ENCODE measurements around the gene ANKLE1.

GRCh38 chr19:17321655-17322489, 40.2 kb downstream of the ANKLE1 start:
- no peak for TF ChIP-seq ATF2 (IDR thresholded peaks at IDR 0.05; ENCODE audit: low read length)
- TF ChIP-seq EGR1 (IDR thresholded peaks at IDR 0.05; ENCODE audit: borderline replicate concordance in 1 of 2, low read depth in 2 of 2, low read length in 2 of 2), result no peak
- no peak for TF ChIP-seq CHD2 (IDR thresholded peaks at IDR 0.05; ENCODE audit: borderline replicate concordance, low read depth, low read length)
- TF ChIP-seq PRDM15 (CRISPR knock-in tag; IDR thresholded peaks at IDR 0.05), result no peak

All from GM12878 (cell line).